ENCODE measurements around the gene CASS4. TPM values are rescaled to one million over a fixed set of nuclear protein-coding genes. Genes with fewer than 3 reads are reported as not detected.

The CASS4 gene
- total RNA-seq, 1 experiment from 2014 or later, result 0.51 TPM

GRCh38 chr20:56420028-56420427, 8.0 kb downstream of the CASS4 start:
- no peak for DNase-seq (ENCODE audit: low spot score)
- in situ Hi-C loops (cut with HindIII; ENCODE audit: low sequenced_read_pairs), result no loop called here

- no peak for DNase-seq (ENCODE audit: low spot score)
- in situ Hi-C loops (cut with HindIII; ENCODE audit: low sequenced_read_pairs), result no loop called here
These were observed 9.1 kb downstream of the CASS4 start for GRCh38 chr20:56420940-56421688.

GRCh38 chr20:56422076-56422823, 10.2 kb downstream of the CASS4 start:
- in situ Hi-C loops (cut with HindIII; ENCODE audit: low sequenced_read_pairs), result no loop called here
- DNase-seq (ENCODE audit: low spot score), result no peak

- in situ Hi-C loops (cut with HindIII; ENCODE audit: low sequenced_read_pairs), result no loop called here
- DNase-seq (ENCODE audit: low spot score), result no peak
These were observed 10.7 kb downstream of the CASS4 start for GRCh38 chr20:56422824-56423189.

- in situ Hi-C loops (cut with HindIII; ENCODE audit: low sequenced_read_pairs), result no loop called here
- no peak for DNase-seq (ENCODE audit: low spot score)
These were observed 11.2 kb downstream of the CASS4 start for GRCh38 chr20:56423211-56423610.

GRCh38 chr20:56423886-56424285, 11.8 kb downstream of the CASS4 start:
- in situ Hi-C loops (cut with HindIII; ENCODE audit: low sequenced_read_pairs), result no loop called here
- DNase-seq (ENCODE audit: low spot score), result no peak

GRCh38 chr20:56424931-56425330, 12.9 kb downstream of the CASS4 start:
- no peak for DNase-seq (ENCODE audit: low spot score)
- in situ Hi-C loops (cut with HindIII; ENCODE audit: low sequenced_read_pairs), result no loop called here

- in situ Hi-C loops (cut with HindIII; ENCODE audit: low sequenced_read_pairs), result no loop called here
- no peak for DNase-seq (ENCODE audit: low spot score)
These were observed 14.0 kb downstream of the CASS4 start for GRCh38 chr20:56426026-56426425.

- in situ Hi-C loops (cut with HindIII; ENCODE audit: low sequenced_read_pairs), result no loop called here
- DNase-seq (ENCODE audit: low spot score), result no peak
These were observed 14.9 kb downstream of the CASS4 start for GRCh38 chr20:56426926-56427325.

GRCh38 chr20:56427797-56428196, 15.7 kb downstream of the CASS4 start:
- no peak for DNase-seq (ENCODE audit: low spot score)
- in situ Hi-C loops (cut with HindIII; ENCODE audit: low sequenced_read_pairs), result no loop called here

- DNase-seq (ENCODE audit: low spot score), result no peak
- in situ Hi-C loops (cut with HindIII; ENCODE audit: low sequenced_read_pairs), result no loop called here
These were observed 16.4 kb downstream of the CASS4 start for GRCh38 chr20:56428410-56428809.

GRCh38 chr20:56428881-56429280, 16.8 kb downstream of the CASS4 start:
- DNase-seq (ENCODE audit: low spot score), result no peak

GRCh38 chr20:56429502-56429901, 17.4 kb downstream of the CASS4 start:
- DNase-seq (ENCODE audit: low spot score), result no peak
- in situ Hi-C loops (cut with HindIII; ENCODE audit: low sequenced_read_pairs), result no loop called here

More at GRCh38 chr20:56428881-56429280, 16.8 kb downstream of the CASS4 start:
- in situ Hi-C loops (cut with HindIII; ENCODE audit: low sequenced_read_pairs), result no loop called here

GRCh38 chr20:56429941-56430340, 17.9 kb downstream of the CASS4 start:
- in situ Hi-C loops (cut with HindIII; ENCODE audit: low sequenced_read_pairs), result no loop called here
- no peak for DNase-seq (ENCODE audit: low spot score)

- in situ Hi-C loops (cut with HindIII; ENCODE audit: low sequenced_read_pairs), result no loop called here
- DNase-seq (ENCODE audit: low spot score), result no peak
These were observed 18.4 kb downstream of the CASS4 start for GRCh38 chr20:56430461-56430860.

- DNase-seq (ENCODE audit: low spot score), result no peak
These were observed 18.9 kb downstream of the CASS4 start for GRCh38 chr20:56430957-56431356.

GRCh38 chr20:56431471-56431870, 19.4 kb downstream of the CASS4 start:
- in situ Hi-C loops (cut with HindIII; ENCODE audit: low sequenced_read_pairs), result no loop called here
- DNase-seq (ENCODE audit: low spot score), result no peak

More at GRCh38 chr20:56430957-56431356, 18.9 kb downstream of the CASS4 start:
- in situ Hi-C loops (cut with HindIII; ENCODE audit: low sequenced_read_pairs), result no loop called here

- in situ Hi-C loops (cut with HindIII; ENCODE audit: low sequenced_read_pairs), result no loop called here
- DNase-seq (ENCODE audit: low spot score), result no peak
These were observed 21.3 kb downstream of the CASS4 start for GRCh38 chr20:56433221-56433879.

GRCh38 chr20:56433880-56434255, 21.8 kb downstream of the CASS4 start:
- no peak for DNase-seq (ENCODE audit: low spot score)
- in situ Hi-C loops (cut with HindIII; ENCODE audit: low sequenced_read_pairs), result no loop called here

Data from G401 (cell line).